Uterus (tissue), 2 donors: ENCODE measurements around the gene TPRA1.

ENCODE experiments used
- CTCF ChIP-seq, 4 experiments: fragments of 200-600 bp in 2 of 4; fragments of 450-650 bp in 2 of 4; sonication (generic) in 2 of 4; IDR thresholded peaks; one replicate each; pipeline ENCODE4 v1.5.1; 2016 to 2019; ENCODE audit warnings: antibody characterized with exemption in 4 of 4, mild to moderate bottlenecking in 2 of 4, moderate library complexity in 1 of 4
- POLR2A ChIP-seq, 2 donors: fragments of 450-650 bp; IDR thresholded peaks; one replicate each; pipeline ENCODE4 v1.6.1; 2016; ENCODE audit warnings: antibody characterized with exemption in 2 of 2, mild to moderate bottlenecking in 1 of 2, moderate library complexity in 1 of 2

GRCh38 chr3:127615631-127616305, 25.2 kb upstream of the TPRA1 start:
- TF ChIP-seq CTCF (IDR thresholded peaks at IDR 0.05) (no peak), POLR2A (IDR thresholded peaks at IDR 0.05) (no peak)
